ENCODE results near the gene CCR5.
"Not testable (repeated sequence)": the region's sequence is repeated elsewhere in the genome, so short reads cannot be mapped to it uniquely, and the experiment has no call there.

CCR5 gene

GRCh38 chr3:46375814-46376213, 5.1 kb downstream of the CCR5 start:
- no peaks in the 10 kb centered on the region for H3K9me3 ChIP-seq (ENCODE audit: control insufficient read depth, low read length)
- H3K9ac ChIP-seq (ENCODE audit: low read length) = no peak overlapping the region
- peaks cover 2% of the 10 kb centered on the region for H3K27me3 ChIP-seq (ENCODE audit: control insufficient read depth, insufficient read depth, low read length)
- no peaks in the 10 kb centered on the region for H3K36me3 ChIP-seq (ENCODE audit: control insufficient read depth, insufficient read depth, low read length)
- H3K4me3 ChIP-seq (ENCODE audit: low read length) = no peak overlapping the region
- H3K4me1 ChIP-seq (ENCODE audit: control insufficient read depth, insufficient read depth, low read length) = peaks cover 7% of the 10 kb centered on the region

- Histone ChIP-seq H3K9ac (ENCODE audit: low read length) (no peak overlapping the region), H3K4me1 (ENCODE audit: control insufficient read depth, insufficient read depth, low read length) (peaks cover 22% of the 10 kb centered on the region), H3K4me3 (ENCODE audit: low read length) (no peak overlapping the region), H3K9me3 (ENCODE audit: control insufficient read depth, low read length) (no peaks in the 10 kb centered on the region), H3K27me3 (ENCODE audit: control insufficient read depth, insufficient read depth, low read length) (peaks cover 2% of the 10 kb centered on the region), H3K36me3 (ENCODE audit: control insufficient read depth, insufficient read depth, low read length) (no peaks in the 10 kb centered on the region)
These were observed 7.7 kb downstream of the CCR5 start for GRCh38 chr3:46378426-46378942.

GRCh38 chr3:46380471-46381221, 9.9 kb downstream of the CCR5 start:
- peak overlapping the region; percentile 13 for H3K9ac ChIP-seq (ENCODE audit: low read length)
- peaks cover 29% of the 10 kb centered on the region for H3K4me1 ChIP-seq (ENCODE audit: control insufficient read depth, insufficient read depth, low read length)
- H3K36me3 ChIP-seq (ENCODE audit: control insufficient read depth, insufficient read depth, low read length) = no peaks in the 10 kb centered on the region
- H3K27me3 ChIP-seq (ENCODE audit: control insufficient read depth, insufficient read depth, low read length) = no peaks in the 10 kb centered on the region
- H3K4me3 ChIP-seq (ENCODE audit: low read length) = no peak overlapping the region
- no peaks in the 10 kb centered on the region for H3K9me3 ChIP-seq (ENCODE audit: control insufficient read depth, low read length)

GRCh38 chr3:46381625-46382024, 10.9 kb downstream of the CCR5 start:
- no peaks in the 10 kb centered on the region for H3K36me3 ChIP-seq (ENCODE audit: control insufficient read depth, insufficient read depth, low read length)
- peaks cover 29% of the 10 kb centered on the region for H3K4me1 ChIP-seq (ENCODE audit: control insufficient read depth, insufficient read depth, low read length)
- no peaks in the 10 kb centered on the region for H3K27me3 ChIP-seq (ENCODE audit: control insufficient read depth, insufficient read depth, low read length)
- H3K9me3 ChIP-seq (ENCODE audit: control insufficient read depth, low read length) = no peaks in the 10 kb centered on the region
- H3K9ac ChIP-seq (ENCODE audit: low read length) = no peak overlapping the region
- H3K4me3 ChIP-seq (ENCODE audit: low read length) = no peak overlapping the region

- Histone ChIP-seq H3K9me3 (ENCODE audit: control insufficient read depth, low read length) (no peaks in the 10 kb centered on the region), H3K9ac (ENCODE audit: low read length) (no peak overlapping the region), H3K4me3 (ENCODE audit: low read length) (no peak overlapping the region), H3K36me3 (ENCODE audit: control insufficient read depth, insufficient read depth, low read length) (no peaks in the 10 kb centered on the region), H3K4me1 (ENCODE audit: control insufficient read depth, insufficient read depth, low read length) (peaks cover 27% of the 10 kb centered on the region), H3K27me3 (ENCODE audit: control insufficient read depth, insufficient read depth, low read length) (no peaks in the 10 kb centered on the region)
These were observed 12.6 kb downstream of the CCR5 start for GRCh38 chr3:46383211-46383950.

GRCh38 chr3:46383951-46384330, 13.2 kb downstream of the CCR5 start:
- Histone ChIP-seq H3K4me3 (ENCODE audit: low read length) (no peak overlapping the region), H3K4me1 (ENCODE audit: control insufficient read depth, insufficient read depth, low read length) (peaks cover 25% of the 10 kb centered on the region), H3K36me3 (ENCODE audit: control insufficient read depth, insufficient read depth, low read length) (no peaks in the 10 kb centered on the region), H3K9ac (ENCODE audit: low read length) (no peak overlapping the region), H3K9me3 (ENCODE audit: control insufficient read depth, low read length) (no peaks in the 10 kb centered on the region), H3K27me3 (ENCODE audit: control insufficient read depth, insufficient read depth, low read length) (no peaks in the 10 kb centered on the region)

GRCh38 chr3:46386205-46386604, 15.5 kb downstream of the CCR5 start:
- Histone ChIP-seq H3K4me3 (ENCODE audit: low read length) (no peak overlapping the region), H3K4me1 (ENCODE audit: control insufficient read depth, insufficient read depth, low read length) (peaks cover 17% of the 10 kb centered on the region), H3K27me3 (ENCODE audit: control insufficient read depth, insufficient read depth, low read length) (no peaks in the 10 kb centered on the region), H3K9me3 (ENCODE audit: control insufficient read depth, low read length) (no peaks in the 10 kb centered on the region), H3K36me3 (ENCODE audit: control insufficient read depth, insufficient read depth, low read length) (no peaks in the 10 kb centered on the region), H3K9ac (ENCODE audit: low read length) (no peak overlapping the region)

- not testable (repeated sequence) for H3K4me1 ChIP-seq (ENCODE audit: control insufficient read depth, insufficient read depth, low read length); H3K9me3 ChIP-seq (ENCODE audit: control insufficient read depth, low read length); H3K4me3 ChIP-seq (ENCODE audit: low read length); H3K36me3 ChIP-seq (ENCODE audit: control insufficient read depth, insufficient read depth, low read length); H3K9ac ChIP-seq (ENCODE audit: low read length); H3K27me3 ChIP-seq (ENCODE audit: control insufficient read depth, insufficient read depth, low read length)
These were observed 18.1 kb downstream of the CCR5 start for GRCh38 chr3:46388847-46389246.

GRCh38 chr3:46389306-46389705, 18.6 kb downstream of the CCR5 start:
- Histone ChIP-seq H3K9me3 (ENCODE audit: control insufficient read depth, low read length) (no peaks in the 10 kb centered on the region), H3K4me1 (ENCODE audit: control insufficient read depth, insufficient read depth, low read length) (no peaks in the 10 kb centered on the region), H3K4me3 (ENCODE audit: low read length) (no peak overlapping the region), H3K27me3 (ENCODE audit: control insufficient read depth, insufficient read depth, low read length) (no peaks in the 10 kb centered on the region), H3K9ac (ENCODE audit: low read length) (no peak overlapping the region), H3K36me3 (ENCODE audit: control insufficient read depth, insufficient read depth, low read length) (no peaks in the 10 kb centered on the region)

GRCh38 chr3:46391526-46391925, 20.8 kb downstream of the CCR5 start:
- not testable (repeated sequence) for H3K9me3 ChIP-seq (ENCODE audit: control insufficient read depth, low read length); H3K27me3 ChIP-seq (ENCODE audit: control insufficient read depth, insufficient read depth, low read length); H3K4me1 ChIP-seq (ENCODE audit: control insufficient read depth, insufficient read depth, low read length); H3K9ac ChIP-seq (ENCODE audit: low read length); H3K36me3 ChIP-seq (ENCODE audit: control insufficient read depth, insufficient read depth, low read length); H3K4me3 ChIP-seq (ENCODE audit: low read length)

- Histone ChIP-seq H3K4me1 (ENCODE audit: control insufficient read depth, insufficient read depth, low read length) (no peaks in the 10 kb centered on the region), H3K9me3 (ENCODE audit: control insufficient read depth, low read length) (no peaks in the 10 kb centered on the region), H3K27me3 (ENCODE audit: control insufficient read depth, insufficient read depth, low read length) (no peaks in the 10 kb centered on the region), H3K9ac (ENCODE audit: low read length) (no peak overlapping the region), H3K4me3 (ENCODE audit: low read length) (no peak overlapping the region), H3K36me3 (ENCODE audit: control insufficient read depth, insufficient read depth, low read length) (no peaks in the 10 kb centered on the region)
These were observed 22.3 kb downstream of the CCR5 start for GRCh38 chr3:46393011-46393410.

- Histone ChIP-seq H3K9me3 (ENCODE audit: control insufficient read depth, low read length) (no peaks in the 10 kb centered on the region), H3K9ac (ENCODE audit: low read length) (no peak overlapping the region), H3K36me3 (ENCODE audit: control insufficient read depth, insufficient read depth, low read length) (no peaks in the 10 kb centered on the region), H3K4me1 (ENCODE audit: control insufficient read depth, insufficient read depth, low read length) (no peaks in the 10 kb centered on the region), H3K4me3 (ENCODE audit: low read length) (no peak overlapping the region), H3K27me3 (ENCODE audit: control insufficient read depth, insufficient read depth, low read length) (no peaks in the 10 kb centered on the region)
These were observed 23.0 kb downstream of the CCR5 start for GRCh38 chr3:46393554-46394434.
